Measurements from ENCODE around the gene CACNA2D3. TPM values are rescaled to one million over a fixed set of nuclear protein-coding genes. Genes with fewer than 3 reads are reported as not detected.
"Not testable (repeated sequence)": the region's sequence is repeated elsewhere in the genome, so short reads cannot be mapped to it uniquely, and the experiment has no call there.

Gene CACNA2D3
- total RNA-seq, 6 experiments from 2014 or later: 0.14 to 0.23 (median 0.19) TPM; not detected in 2

- peaks cover 11% of the 10 kb centered on the region for H3K9me3 Mint-ChIP-seq
- H3K36me3 Mint-ChIP-seq (ENCODE audit: low read depth): no peaks in the 10 kb centered on the region
- no peaks in the 10 kb centered on the region for H3K4me1 Mint-ChIP-seq (ENCODE audit: low read depth)
- H3K4me3 Mint-ChIP-seq: no peak overlapping the region
- TF ChIP-seq CTCF (IDR thresholded peaks at IDR 0.05): no peak
- no peaks in the 10 kb centered on the region; the same call in 1 of the 2 replicates for H3K27me3 Mint-ChIP-seq (ENCODE audit: insufficient read depth)
- no peak overlapping the region for H3K27ac Mint-ChIP-seq
- DNase-seq: no peak
These were observed 23.0 kb upstream of the CACNA2D3 start for GRCh38 chr3:54099381-54099780.

- H3K36me3 Mint-ChIP-seq (ENCODE audit: low read depth): no peaks in the 10 kb centered on the region
- no peak for TF ChIP-seq CTCF (IDR thresholded peaks at IDR 0.05)
- DNase-seq: no peak
- H3K27me3 Mint-ChIP-seq (ENCODE audit: insufficient read depth): no peaks in the 10 kb centered on the region
- peaks cover 13% of the 10 kb centered on the region for H3K9me3 Mint-ChIP-seq
- no peak overlapping the region for H3K4me3 Mint-ChIP-seq
- no peaks in the 10 kb centered on the region for H3K4me1 Mint-ChIP-seq (ENCODE audit: low read depth)
- no peak overlapping the region for H3K27ac Mint-ChIP-seq
These were observed 18.3 kb upstream of the CACNA2D3 start for GRCh38 chr3:54104084-54104483.

- not testable (repeated sequence) for H3K36me3 Mint-ChIP-seq (ENCODE audit: low read depth); H3K27me3 Mint-ChIP-seq (ENCODE audit: insufficient read depth); DNase-seq; H3K4me1 Mint-ChIP-seq (ENCODE audit: low read depth); H3K4me3 Mint-ChIP-seq; H3K27ac Mint-ChIP-seq
- peaks cover 24% of the 10 kb centered on the region for H3K9me3 Mint-ChIP-seq
These were observed 6.2 kb upstream of the CACNA2D3 start for GRCh38 chr3:54116129-54116528.

GRCh38 chr3:54120657-54121413 is 1.5 kb upstream of the CACNA2D3 start:
- Mint-ChIP-seq H3K36me3 (ENCODE audit: low read depth) (peaks cover 4% of the 10 kb centered on the region; the same call in 1 of the 2 replicates), H3K27ac (no peak overlapping the region), H3K27me3 (ENCODE audit: insufficient read depth) (peaks cover 10% of the 10 kb centered on the region), H3K4me1 (ENCODE audit: low read depth) (peaks cover 6% of the 10 kb centered on the region; the same call in 1 of the 2 replicates), H3K9me3 (peaks cover 18% of the 10 kb centered on the region), H3K4me3 (no peak overlapping the region)
- DNase-seq: no peak
- no peak for TF ChIP-seq CTCF (IDR thresholded peaks at IDR 0.05)

GRCh38 chr3:54121414-54122323 is 683 bp upstream of the CACNA2D3 start:
- H3K9me3 Mint-ChIP-seq: peaks cover 10% of the 10 kb centered on the region
- DNase-seq: no peak
- H3K36me3 Mint-ChIP-seq (ENCODE audit: low read depth): peaks cover 4% of the 10 kb centered on the region; the same call in 1 of the 2 replicates
- H3K27me3 Mint-ChIP-seq (ENCODE audit: insufficient read depth): peaks cover 10% of the 10 kb centered on the region
- no peak overlapping the region for H3K4me3 Mint-ChIP-seq
- H3K27ac Mint-ChIP-seq: no peak overlapping the region
- TF ChIP-seq CTCF (IDR thresholded peaks at IDR 0.05): no peak
- peaks cover 6% of the 10 kb centered on the region; the same call in 1 of the 2 replicates for H3K4me1 Mint-ChIP-seq (ENCODE audit: low read depth)
